SU-DHL-6 (cell line): ENCODE results near the gene ACTN1.

Experiments used
- H2AFZ ChIP-seq: fragments of 200-600 bp; sonication (generic); 2 replicates; pipeline ENCODE4 v1.6.1; 2014; ENCODE audit warnings: low read depth, mild to moderate bottlenecking, moderate library complexity, mixed read lengths, antibody characterized with exemption, low read length; ENCODE audit not compliant: severe bottlenecking
- H3F3A ChIP-seq: fragments of 200-600 bp; shearing (Covaris generic); 2 replicates; pipeline ENCODE4 v1.6.0; 2016; ENCODE audit warnings: antibody characterized with exemption, mild to moderate bottlenecking; ENCODE audit not compliant: insufficient read depth
- H3K27ac ChIP-seq: fragments of 200-600 bp; sonication (generic); 2 replicates; pipeline ENCODE4 v1.5.1; 2016; ENCODE audit warnings: low read depth, mild to moderate bottlenecking, low read length, moderate library complexity, mixed read lengths
- H3K27me3 ChIP-seq: fragments of 200-600 bp; sonication (generic), shearing (Covaris generic); 2 replicates; pipeline ENCODE4 v1.6.0; 2014; ENCODE audit warnings: mild to moderate bottlenecking, low read length
- H3K36me3 ChIP-seq: fragments of 200-600 bp; sonication (generic); 2 replicates; pipeline ENCODE4 v1.6.1; 2014; ENCODE audit warnings: mild to moderate bottlenecking, low read length, mixed read lengths
- H3K4me2 ChIP-seq: fragments of 300-600, 200-600 bp; shearing (Covaris generic), sonication (generic); 2 replicates; pipeline ENCODE4 v1.6.0; 2014; ENCODE audit warnings: low read length, low read depth, mild to moderate bottlenecking; ENCODE audit not compliant: poor library complexity, severe bottlenecking
- H3K4me3 ChIP-seq: fragments of 200-600 bp; sonication (generic); 2 replicates; pipeline ENCODE4 v1.5.1; 2014; ENCODE audit warnings: antibody characterized with exemption, low read length, mild to moderate bottlenecking, mixed read lengths; ENCODE audit not compliant: insufficient read depth, poor library complexity, severe bottlenecking
- H3K79me2 ChIP-seq: fragments of 200-600 bp; sonication (generic); 2 replicates; pipeline ENCODE4 v1.6.1; 2014; ENCODE audit warnings: mild to moderate bottlenecking, low read length, moderate library complexity; ENCODE audit not compliant: insufficient read depth
- H3K9ac ChIP-seq: fragments of 200-600 bp; sonication (generic); 2 replicates; pipeline ENCODE4 v1.7.0; 2014; ENCODE audit warnings: mild to moderate bottlenecking, low read length
- H3K9me2 ChIP-seq: fragments of 200-600 bp; sonication (generic); replicated peaks from 2 replicates; pipeline ENCODE4 v1.6.1; 2014; ENCODE audit warnings: low read length; ENCODE audit not compliant: insufficient read depth
- H3K9me3 ChIP-seq: fragments of 200-600 bp; sonication (generic); 2 replicates; pipeline ENCODE4 v1.6.1; 2014; ENCODE audit warnings: low read length, mixed read lengths; ENCODE audit not compliant: insufficient read depth
- H4K20me1 ChIP-seq: fragments of 200-600 bp; sonication (generic); 2 replicates; pipeline ENCODE4 v1.6.1; 2014; ENCODE audit warnings: low read depth, mild to moderate bottlenecking, antibody characterized with exemption, low read length, moderate library complexity, mixed read lengths
- CTCF ChIP-seq: fragments of 200-600 bp; sonication (generic); IDR thresholded peaks from one replicate; pipeline ENCODE4 v1.5.1; 2017; ENCODE audit warnings: antibody characterized with exemption, mild to moderate bottlenecking, low read length, moderate library complexity; ENCODE audit not compliant: insufficient read depth, poor library complexity, severe bottlenecking
- EZH2phosphoT487 ChIP-seq: fragments of 200-600 bp; sonication (generic), shearing (Covaris generic); conservative IDR thresholded peaks from 2 replicates; pipeline ENCODE4 v1.6.1; 2018; ENCODE audit warnings: mild to moderate bottlenecking, antibody characterized with exemption, low read length, moderate library complexity, mixed read lengths

ACTN1 gene

GRCh38 chr14:68939893-68940613 is 39.0 kb downstream of the ACTN1 start:
- Histone ChIP-seq H4K20me1 (no peaks in the 10 kb centered on the region), H3K79me2 (no peaks in the 10 kb centered on the region), H3K9me3 (no peaks in the 10 kb centered on the region), H3K4me3 (no peak overlapping the region), H3K36me3 (no peaks in the 10 kb centered on the region), H3K27me3 (no peaks in the 10 kb centered on the region), H2AFZ (no peak overlapping the region), H3K4me2 (no peak overlapping the region), H3K9me2 (no peaks in the 10 kb centered on the region), H3K9ac (no peak overlapping the region), H3K27ac (no peak overlapping the region), H3F3A (no peaks in the 10 kb centered on the region)
- no peak for TF ChIP-seq CTCF
- TF ChIP-seq EZH2phosphoT487, result no peak

GRCh38 chr14:68939181-68939892 is 39.8 kb downstream of the ACTN1 start:
- no peak overlapping the region for H3K27ac ChIP-seq
- TF ChIP-seq CTCF, result no peak
- no peak for TF ChIP-seq EZH2phosphoT487

GRCh38 chr14:68938271-68939150 is 40.6 kb downstream of the ACTN1 start:
- no peaks in the 10 kb centered on the region for H3K36me3 ChIP-seq
- H3K9ac ChIP-seq, result no peak overlapping the region
- no peak overlapping the region for H3K4me2 ChIP-seq
- H3F3A ChIP-seq, result no peaks in the 10 kb centered on the region
- no peaks in the 10 kb centered on the region for H3K79me2 ChIP-seq
- TF ChIP-seq CTCF (no peak), EZH2phosphoT487 (no peak)
- no peaks in the 10 kb centered on the region for H4K20me1 ChIP-seq
- H2AFZ ChIP-seq, result no peak overlapping the region
- H3K9me2 ChIP-seq, result no peaks in the 10 kb centered on the region
- H3K9me3 ChIP-seq, result no peaks in the 10 kb centered on the region
- no peaks in the 10 kb centered on the region for H3K27me3 ChIP-seq
- H3K27ac ChIP-seq, result no peak overlapping the region
- H3K4me3 ChIP-seq, result no peak overlapping the region

More at GRCh38 chr14:68939181-68939892, 39.8 kb downstream of the ACTN1 start:
- Histone ChIP-seq H3K4me3 (no peak overlapping the region), H3F3A (no peaks in the 10 kb centered on the region), H3K9me2 (no peaks in the 10 kb centered on the region), H4K20me1 (no peaks in the 10 kb centered on the region), H3K4me2 (no peak overlapping the region), H3K79me2 (no peaks in the 10 kb centered on the region), H3K36me3 (no peaks in the 10 kb centered on the region), H2AFZ (no peak overlapping the region), H3K27me3 (no peaks in the 10 kb centered on the region), H3K9ac (no peak overlapping the region), H3K9me3 (no peaks in the 10 kb centered on the region)
